Neuron (in vitro differentiated cells): ENCODE data around the gene DAZAP1.
A peak's percentile ranks its signal among the peaks of the same experiment; 100 is the strongest.

Source experiments
- H2AFZ ChIP-seq: one replicate; pipeline ENCODE4 v1.6.1; 2013; ENCODE audit warnings: low read depth, mild to moderate bottlenecking, inconsistent platforms, low read length, moderate library complexity
- H3K27me3 ChIP-seq: one replicate; pipeline ENCODE4 v1.6.1; 2013; ENCODE audit warnings: low read length; ENCODE audit not compliant: insufficient read depth
- H3K36me3 ChIP-seq: one replicate; pipeline ENCODE4 v1.6.1; 2013; ENCODE audit warnings: low read length; ENCODE audit not compliant: insufficient read depth
- H3K4me1 ChIP-seq: one replicate; pipeline ENCODE4 v1.6.1; 2013; ENCODE audit warnings: low read length; ENCODE audit not compliant: insufficient read depth
- H3K4me3 ChIP-seq: 2 replicates; pipeline ENCODE4 v1.5.1; 2013; ENCODE audit warnings: mild to moderate bottlenecking, low read length, moderate library complexity
- H3K9me3 ChIP-seq: one replicate; pipeline ENCODE4 v1.6.1; 2013; ENCODE audit warnings: low read length

The DAZAP1 gene

DNA sequence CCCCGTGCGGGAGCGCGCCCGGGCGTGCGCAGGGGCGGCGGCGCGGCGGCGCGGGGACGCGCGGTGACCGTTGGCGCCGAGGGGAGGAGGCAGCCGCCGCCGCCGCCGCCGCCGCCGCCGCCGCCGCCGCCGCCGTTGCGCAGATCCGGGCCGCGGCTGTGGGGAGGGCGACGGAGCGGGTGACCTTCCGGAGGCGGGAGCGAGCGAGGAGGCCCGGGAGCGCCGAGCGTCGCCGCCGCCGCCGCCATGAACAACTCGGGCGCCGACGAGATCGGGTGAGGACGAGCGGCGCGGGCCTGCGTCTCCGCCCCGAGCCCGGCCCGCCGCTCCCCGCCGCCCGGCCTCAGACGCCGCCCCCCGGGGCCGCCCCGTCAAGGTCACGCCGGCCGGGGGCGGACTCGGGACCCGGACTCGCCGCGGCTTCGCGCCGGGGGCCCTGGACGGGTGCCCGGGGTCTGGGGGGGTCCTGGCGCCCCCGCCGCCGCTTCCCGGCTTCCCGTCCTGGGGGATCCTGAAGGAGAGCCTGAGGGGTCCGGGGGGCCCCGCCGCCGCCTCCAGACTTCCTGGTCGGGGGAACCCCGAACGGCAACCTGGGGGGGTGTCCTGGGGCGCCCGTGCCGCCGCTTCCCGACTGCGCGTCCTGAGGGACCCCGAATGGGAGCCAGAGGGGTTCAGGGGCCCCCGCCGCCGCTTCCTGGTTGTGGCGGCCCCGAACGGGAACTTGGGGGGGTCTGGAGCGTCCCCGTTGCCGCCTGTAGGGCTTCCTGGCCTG lies at the start of gene DAZAP1:
Gene DAZAP1, plus strand, starts transcription at position 59 of the 772 bp plus-strand sequence. Its CDS starts 188 bp downstream, at position 247.
- Histone ChIP-seq H3K4me3 (peak within 1 kb of the TSS; percentile 78), H3K9me3 (no peaks in the 10 kb centered on the region), H3K27me3 (no peaks in the 10 kb centered on the region), H2AFZ (no peak within 1 kb of the TSS), H3K36me3 (peaks cover 14% of the 10 kb centered on the region), H3K4me1 (peaks cover 41% of the 10 kb centered on the region)

DNA sequence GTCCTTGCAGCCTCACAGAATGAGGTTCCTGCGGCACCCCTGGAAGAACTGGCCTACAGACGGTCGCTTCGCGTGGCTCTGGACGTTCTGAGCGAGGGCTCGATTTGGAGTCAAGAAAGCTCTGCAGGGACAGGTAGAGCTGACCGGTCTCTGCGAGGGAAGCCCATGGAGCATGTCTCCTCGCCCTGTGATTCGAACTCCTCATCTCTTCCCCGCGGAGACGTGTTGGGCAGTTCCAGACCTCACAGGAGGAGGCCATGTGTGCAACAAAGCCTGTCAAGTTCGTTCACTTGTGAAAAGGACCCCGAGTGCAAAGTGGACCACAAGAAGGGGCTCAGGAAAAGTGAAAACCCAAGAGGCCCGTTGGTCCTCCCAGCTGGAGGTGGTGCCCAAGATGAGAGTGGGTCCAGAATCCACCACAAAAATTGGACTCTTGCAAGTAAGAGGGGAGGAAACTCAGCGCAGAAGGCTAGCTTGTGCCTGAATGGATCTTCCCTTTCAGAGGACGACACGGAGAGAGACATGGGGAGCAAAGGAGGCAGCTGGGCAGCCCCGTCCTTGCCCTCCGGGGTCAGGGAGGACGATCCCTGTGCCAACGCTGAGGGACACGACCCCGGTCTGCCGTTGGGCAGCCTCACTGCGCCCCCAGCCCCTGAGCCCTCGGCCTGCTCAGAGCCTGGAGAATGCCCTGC lies 47.1 kb upstream of the DAZAP1 start:
- Histone ChIP-seq H3K27me3 (no peaks in the 10 kb centered on the region), H3K9me3 (no peaks in the 10 kb centered on the region), H3K36me3 (peaks cover 75% of the 10 kb centered on the region), H2AFZ (no peak overlapping the region), H3K4me3 (no peak overlapping the region), H3K4me1 (peaks cover 22% of the 10 kb centered on the region)

DNA sequence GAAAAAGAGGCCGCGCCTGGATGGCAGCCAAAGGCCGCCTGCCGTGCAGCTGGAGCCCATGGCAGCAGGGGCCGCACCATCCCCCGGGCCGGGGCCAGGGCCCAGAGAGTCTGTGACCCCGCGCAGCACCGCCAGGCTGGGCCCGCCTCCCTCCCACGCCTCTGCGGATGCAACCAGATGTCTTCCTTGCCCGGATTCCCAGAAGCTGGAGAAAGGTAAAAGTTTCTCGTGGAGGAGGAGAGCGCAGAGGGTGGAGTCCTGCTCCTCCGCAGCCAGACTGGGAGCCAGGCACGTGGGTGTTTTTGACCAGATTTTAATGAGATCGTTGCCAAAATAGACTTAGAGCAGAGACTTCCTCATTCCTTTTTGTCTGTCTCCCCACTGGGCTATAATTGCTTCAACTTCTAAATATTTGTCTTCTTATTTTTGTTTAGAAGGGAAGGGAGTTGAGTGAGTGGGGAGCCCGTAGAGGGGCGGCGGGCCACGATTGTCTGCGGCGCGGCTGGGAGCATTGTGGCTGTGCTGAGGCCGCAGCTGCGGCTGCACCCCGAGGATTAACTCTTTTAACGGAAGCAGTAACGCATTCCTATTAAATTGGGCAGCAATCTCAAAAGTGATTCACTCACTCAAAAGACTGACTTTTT lies 46.4 kb upstream of the DAZAP1 start:
- H3K4me3 ChIP-seq: no peak overlapping the region
- H3K36me3 ChIP-seq: peaks cover 82% of the 10 kb centered on the region
- H3K9me3 ChIP-seq: no peaks in the 10 kb centered on the region
- H3K27me3 ChIP-seq: no peaks in the 10 kb centered on the region
- no peak overlapping the region for H2AFZ ChIP-seq
- H3K4me1 ChIP-seq: peaks cover 16% of the 10 kb centered on the region

- no peaks in the 10 kb centered on the region for H3K27me3 ChIP-seq
- H3K36me3 ChIP-seq: peaks cover 89% of the 10 kb centered on the region
- no peak overlapping the region for H3K4me3 ChIP-seq
- no peak overlapping the region for H2AFZ ChIP-seq
- no peaks in the 10 kb centered on the region for H3K9me3 ChIP-seq
- H3K4me1 ChIP-seq: peaks cover 10% of the 10 kb centered on the region
Observed at GRCh38 chr19:1361601-1362386, 45.6 kb upstream of the DAZAP1 start.

DNA sequence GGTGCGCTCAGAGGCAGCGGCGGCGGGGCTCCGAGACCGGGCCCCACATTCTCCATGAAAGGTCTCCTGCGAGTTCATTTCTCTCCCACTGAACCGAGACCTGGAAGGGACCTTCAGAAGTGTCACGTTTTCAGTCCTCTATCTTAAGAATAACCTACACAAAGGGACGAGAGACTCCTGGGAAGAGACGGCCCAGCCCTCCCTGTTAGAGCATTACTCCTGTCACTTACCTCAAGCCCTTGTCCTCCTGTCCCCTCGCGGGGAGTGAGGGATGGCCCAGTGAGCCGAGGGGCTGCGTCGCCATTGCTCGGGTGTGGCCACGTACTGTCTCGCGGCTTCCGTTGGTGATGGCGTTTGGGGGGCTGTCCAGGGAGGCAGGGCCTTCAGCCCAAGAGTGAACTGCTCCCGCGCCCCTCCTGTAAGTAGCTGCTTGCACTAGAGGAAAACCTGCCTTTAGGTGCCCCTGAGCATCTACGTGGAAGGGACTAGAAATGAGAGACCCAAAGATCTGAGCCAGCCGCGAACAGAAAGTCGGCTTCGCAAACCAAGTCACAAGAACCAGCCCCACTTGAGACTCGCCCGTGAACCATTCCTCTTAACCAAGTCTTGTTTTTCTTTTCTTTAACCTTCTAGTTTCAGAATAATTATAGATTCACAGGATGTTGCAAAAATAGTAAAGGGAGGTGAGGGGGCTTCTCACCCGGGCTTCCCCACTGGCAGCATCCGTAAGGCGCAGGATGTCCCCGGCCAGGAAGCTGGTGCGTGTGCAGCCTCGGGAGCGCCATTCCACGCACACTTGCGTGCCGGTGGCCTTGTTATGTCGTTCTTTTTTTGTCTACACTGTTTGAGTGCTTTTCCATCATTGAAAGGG lies 44.8 kb upstream of the DAZAP1 start:
- peaks cover 10% of the 10 kb centered on the region for H3K4me1 ChIP-seq
- no peaks in the 10 kb centered on the region for H3K9me3 ChIP-seq
- no peak overlapping the region for H2AFZ ChIP-seq
- no peaks in the 10 kb centered on the region for H3K27me3 ChIP-seq
- no peak overlapping the region for H3K4me3 ChIP-seq
- peaks cover 89% of the 10 kb centered on the region for H3K36me3 ChIP-seq

- Histone ChIP-seq H3K36me3 (peaks cover 87% of the 10 kb centered on the region), H3K27me3 (no peaks in the 10 kb centered on the region), H3K9me3 (no peaks in the 10 kb centered on the region), H3K4me1 (peaks cover 10% of the 10 kb centered on the region), H3K4me3 (no peak overlapping the region), H2AFZ (no peak overlapping the region)
Observed at GRCh38 chr19:1363599-1363998, 43.8 kb upstream of the DAZAP1 start.

- peaks cover 83% of the 10 kb centered on the region for H3K36me3 ChIP-seq
Observed at GRCh38 chr19:1364070-1364704, 43.2 kb upstream of the DAZAP1 start.

GRCh38 chr19:1365319-1366269 lies 41.8 kb upstream of the DAZAP1 start:
- no peak overlapping the region for H3K4me3 ChIP-seq
- peaks cover 7% of the 10 kb centered on the region for H3K4me1 ChIP-seq
- peaks cover 85% of the 10 kb centered on the region for H3K36me3 ChIP-seq
- no peaks in the 10 kb centered on the region for H3K27me3 ChIP-seq
- H3K9me3 ChIP-seq: no peaks in the 10 kb centered on the region
- no peak overlapping the region for H2AFZ ChIP-seq

More at GRCh38 chr19:1364070-1364704, 43.2 kb upstream of the DAZAP1 start:
- Histone ChIP-seq H2AFZ (no peak overlapping the region), H3K4me1 (peaks cover 10% of the 10 kb centered on the region), H3K4me3 (no peak overlapping the region), H3K9me3 (no peaks in the 10 kb centered on the region), H3K27me3 (no peaks in the 10 kb centered on the region)

GRCh38 chr19:1366296-1366695 lies 41.1 kb upstream of the DAZAP1 start:
- H2AFZ ChIP-seq: no peak overlapping the region
- peaks cover 85% of the 10 kb centered on the region for H3K36me3 ChIP-seq
- H3K4me3 ChIP-seq: no peak overlapping the region
- no peaks in the 10 kb centered on the region for H3K9me3 ChIP-seq
- H3K27me3 ChIP-seq: no peaks in the 10 kb centered on the region
- H3K4me1 ChIP-seq: peaks cover 7% of the 10 kb centered on the region

DNA sequence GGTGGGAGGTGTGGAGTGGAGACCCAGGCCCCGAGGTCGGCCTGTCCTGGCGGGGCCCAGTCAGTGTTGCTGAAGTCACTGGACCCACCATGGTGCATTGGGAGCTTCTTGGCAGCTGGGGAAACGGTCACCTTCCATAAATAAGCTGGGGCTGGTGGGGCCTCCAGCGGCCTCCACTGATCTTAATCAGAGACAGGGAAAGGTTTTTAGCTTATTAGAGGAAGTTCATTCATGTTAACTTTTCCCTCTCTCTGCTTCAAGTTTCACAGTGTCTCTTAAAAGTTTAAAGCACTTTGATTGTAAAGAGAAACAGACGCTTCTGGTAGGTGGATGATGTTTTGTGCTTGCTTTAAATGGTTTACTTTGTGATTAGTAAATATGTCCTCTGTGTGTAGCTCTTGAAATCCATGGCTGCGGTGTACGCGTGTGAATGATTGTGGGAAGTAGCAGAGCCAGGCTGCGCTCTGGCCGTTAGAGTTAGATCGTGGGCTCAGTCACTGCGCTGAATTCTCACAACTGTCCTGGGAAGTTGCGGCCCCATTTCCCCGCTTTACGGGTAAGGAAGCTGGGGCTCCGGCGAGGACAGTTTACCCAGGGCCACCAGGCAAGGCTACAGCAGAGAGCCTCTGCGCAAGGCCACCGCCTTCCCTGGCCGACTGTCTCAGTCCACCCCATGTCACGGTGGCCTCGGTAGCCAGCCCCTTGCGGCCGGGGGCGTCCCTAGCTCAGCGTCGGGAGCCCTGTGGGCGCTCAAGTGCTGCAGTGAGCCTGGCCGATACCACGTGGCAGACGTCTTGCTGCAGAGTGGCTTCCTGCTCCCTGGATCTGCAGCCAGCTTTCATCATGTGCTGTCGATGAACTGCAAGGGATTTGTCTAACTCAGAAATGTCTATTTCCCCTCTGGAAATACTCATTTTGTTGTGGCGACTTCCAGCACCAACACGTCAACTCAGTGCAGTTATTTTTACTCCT lies 40.2 kb upstream of the DAZAP1 start:
- Histone ChIP-seq H3K4me3 (no peak overlapping the region), H3K4me1 (no peaks in the 10 kb centered on the region), H3K9me3 (no peaks in the 10 kb centered on the region), H2AFZ (no peak overlapping the region), H3K27me3 (no peaks in the 10 kb centered on the region), H3K36me3 (peaks cover 82% of the 10 kb centered on the region)
